SH-SY5Y (cell line): Measurements from ENCODE around the gene VTI1A.

Source experiments
- GATA2 ChIP-seq: IDR thresholded peaks from 2 replicates; pipeline ENCODE4 v1.6.1; 2011; ENCODE audit warnings: mild to moderate bottlenecking, low read depth, low read length
- GATA3 ChIP-seq: IDR thresholded peaks from 2 replicates; pipeline ENCODE4 v1.6.1; 2011; ENCODE audit warnings: low read depth, mild to moderate bottlenecking, low read length, moderate library complexity

- TF ChIP-seq GATA3, result no peak
- TF ChIP-seq GATA2, result no peak
These were observed 354.7 kb downstream of the VTI1A start for GRCh38 chr10:112801748-112802147.
